SJSA1 (cell line): ENCODE results near the gene LPP. TPM values are rescaled to one million over a fixed set of nuclear protein-coding genes. Genes with fewer than 3 reads are reported as not detected.
"Not testable (repeated sequence)": the region's sequence is repeated elsewhere in the genome, so short reads cannot be mapped to it uniquely, and the experiment has no call there.

Source experiments
- DNase-seq, 2 experiments: peaks; one replicate each; pipeline ENCODE4 v3.0.0-alpha.2; 2015 to 2020; ENCODE audit warnings: low spot score in 2 of 2, low read depth in 1 of 2
- H3K27ac ChIP-seq: fragments of 250-450 bp; sonication (Bioruptor Pico); 2 replicates; pipeline ENCODE4 v1.5.1; 2020; ENCODE audit warnings: mild to moderate bottlenecking, moderate library complexity
- H3K27me3 ChIP-seq: fragments of 250-450 bp; sonication (Bioruptor Pico); replicated peaks from 2 replicates; pipeline ENCODE4 v1.5.1; 2020; ENCODE audit warnings: mild to moderate bottlenecking, moderate library complexity
- H3K36me3 ChIP-seq: fragments of 250-450 bp; sonication (Bioruptor Pico); 2 replicates; pipeline ENCODE4 v1.5.1; 2020; ENCODE audit warnings: mild to moderate bottlenecking
- H3K4me1 ChIP-seq: fragments of 250-450 bp; sonication (Bioruptor Pico); replicated peaks from 2 replicates; pipeline ENCODE4 v1.6.1; 2021; ENCODE audit warnings: mild to moderate bottlenecking
- H3K4me3 ChIP-seq: fragments of 250-450 bp; sonication (Bioruptor Pico); 2 replicates; pipeline ENCODE4 v1.5.1; 2020; ENCODE audit warnings: mild to moderate bottlenecking
- H3K9me3 ChIP-seq: fragments of 250-450 bp; sonication (Bioruptor Pico); replicated peaks from 2 replicates; pipeline ENCODE4 v1.5.1; 2020; ENCODE audit warnings: mild to moderate bottlenecking
- total RNA-seq: library from RNA; depleted of rRNA; stranded (reverse); fragments of >200 nt; shearing (Covaris generic); gene quantifications from 2 replicates; pipeline ENCODE4 v1.2.3, GENCODE V29; 2014

The LPP gene
- total RNA-seq, 1 experiment from 2014 or later = 132 TPM

DNA sequence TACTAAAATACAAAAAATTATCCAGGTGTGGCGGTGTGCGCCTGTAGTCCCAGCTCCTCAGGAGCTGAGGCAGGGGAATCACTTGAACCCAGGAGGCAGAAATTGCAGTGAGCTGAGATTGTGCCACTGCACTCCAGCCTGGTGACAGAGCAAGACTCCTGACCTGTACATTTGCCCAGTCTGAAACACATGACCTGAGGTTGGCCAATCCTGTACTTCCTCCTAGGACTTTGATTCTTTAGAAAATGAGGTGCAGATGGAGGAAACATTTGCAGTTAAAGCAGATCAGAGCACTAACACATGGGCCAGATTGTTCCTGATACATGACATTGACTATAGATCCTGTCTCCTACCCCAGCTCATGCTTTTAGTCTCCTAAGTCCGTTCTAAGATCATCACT is 28.9 kb upstream of the LPP start:
- no peak overlapping the region for H3K27ac ChIP-seq
- H3K4me3 ChIP-seq = no peak overlapping the region
- DNase-seq = no peak
- H3K4me1 ChIP-seq = peaks cover 8% of the 10 kb centered on the region; the same call in 1 of the 2 replicates
- H3K9me3 ChIP-seq = no peaks in the 10 kb centered on the region
- H3K36me3 ChIP-seq = no peaks in the 10 kb centered on the region
- H3K27me3 ChIP-seq = no peaks in the 10 kb centered on the region

DNA sequence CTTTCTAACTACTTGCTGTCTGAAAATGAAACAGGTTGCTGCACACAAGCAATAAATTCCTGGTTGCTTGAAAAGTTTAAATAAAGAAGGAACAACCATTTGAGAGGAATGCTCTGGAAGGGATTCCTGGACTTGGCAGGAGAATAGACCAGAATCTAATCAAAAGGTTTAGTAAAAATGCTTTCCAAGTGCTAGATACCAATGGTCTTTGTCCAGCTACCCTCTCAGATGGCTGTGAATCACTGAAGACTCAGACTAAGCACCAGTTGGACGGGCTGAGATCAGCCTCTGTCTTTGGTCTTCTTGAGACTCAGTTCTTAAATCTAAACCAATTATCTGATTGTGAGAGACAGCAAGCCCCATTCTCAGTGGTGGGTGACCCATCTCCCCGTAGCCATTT is 27.7 kb upstream of the LPP start:
- Histone ChIP-seq H3K4me1 (peaks cover 18% of the 10 kb centered on the region), H3K9me3 (no peaks in the 10 kb centered on the region), H3K27ac (no peak overlapping the region), H3K4me3 (no peak overlapping the region), H3K27me3 (no peaks in the 10 kb centered on the region), H3K36me3 (no peaks in the 10 kb centered on the region)
- DNase-seq = no peak

DNA sequence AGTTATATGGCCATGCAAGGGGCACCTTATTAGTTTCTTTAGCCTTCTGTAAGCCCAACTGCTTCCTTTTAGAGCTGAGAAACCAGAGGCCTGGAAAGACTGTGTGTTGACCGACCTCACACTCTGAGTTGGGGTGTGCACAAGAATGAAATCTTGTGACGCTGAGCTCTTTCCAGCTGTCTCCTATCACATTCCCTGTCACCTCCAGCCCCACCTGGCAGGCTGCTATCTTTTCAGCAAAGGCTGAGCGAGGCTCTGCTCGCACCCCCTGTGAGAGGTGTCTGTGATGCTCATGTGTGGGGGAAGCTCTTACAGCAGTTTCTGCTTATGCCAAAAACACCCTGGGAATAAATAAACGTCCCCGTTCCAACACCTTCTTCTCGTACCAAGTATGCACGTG is 27.0 kb upstream of the LPP start:
- Histone ChIP-seq H3K4me1 (peaks cover 19% of the 10 kb centered on the region), H3K9me3 (no peaks in the 10 kb centered on the region), H3K36me3 (no peaks in the 10 kb centered on the region), H3K27ac (no peak overlapping the region), H3K27me3 (no peaks in the 10 kb centered on the region), H3K4me3 (no peak overlapping the region)
- no peak for DNase-seq

DNA sequence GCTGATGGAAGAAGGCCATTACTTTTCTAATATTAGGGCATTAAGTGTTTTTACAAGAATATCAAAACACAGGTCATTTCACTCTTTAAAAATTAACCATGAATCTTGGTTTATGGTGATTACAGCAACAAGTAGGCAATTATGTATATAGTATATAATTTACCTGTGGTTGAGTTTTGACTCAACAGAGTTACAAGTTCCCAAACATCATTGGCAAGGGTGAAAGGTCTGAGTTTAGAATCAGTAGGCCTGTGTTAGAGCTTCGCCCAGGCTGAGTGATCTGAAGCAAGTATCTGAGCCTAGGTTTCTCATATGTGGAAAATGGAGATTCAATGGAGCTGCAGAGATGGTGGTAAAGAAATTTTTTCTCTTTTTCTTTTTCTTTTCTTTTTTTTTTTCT is 25.1 kb upstream of the LPP start:
- no peaks in the 10 kb centered on the region for H3K36me3 ChIP-seq
- H3K27ac ChIP-seq = no peak overlapping the region
- H3K27me3 ChIP-seq = no peaks in the 10 kb centered on the region
- no peak for DNase-seq
- no peak overlapping the region for H3K4me3 ChIP-seq
- no peaks in the 10 kb centered on the region for H3K9me3 ChIP-seq
- peaks cover 22% of the 10 kb centered on the region for H3K4me1 ChIP-seq

DNA sequence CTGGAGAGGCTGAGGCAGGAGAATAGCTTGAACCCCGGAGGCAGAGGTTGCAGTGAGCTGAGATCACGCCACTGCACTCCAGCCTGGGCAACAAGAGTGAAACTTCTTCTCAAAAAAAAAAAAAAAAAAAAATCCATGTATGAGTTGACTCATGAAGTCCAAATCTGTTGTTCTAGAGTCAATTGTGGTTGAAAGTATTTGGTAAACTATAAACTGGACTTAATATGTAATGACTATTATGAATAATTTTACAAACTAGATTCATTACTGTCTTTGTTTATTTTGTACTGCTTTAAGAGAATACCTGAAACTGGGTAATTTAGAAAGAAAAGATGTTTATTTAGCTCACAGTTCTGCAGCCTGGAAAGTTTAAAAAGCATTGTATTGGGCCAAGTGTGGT is 22.9 kb upstream of the LPP start:
- not testable (repeated sequence) for DNase-seq, H3K27ac ChIP-seq, H3K27me3 ChIP-seq, H3K9me3 ChIP-seq, H3K4me3 ChIP-seq, H3K36me3 ChIP-seq
- peaks cover 22% of the 10 kb centered on the region for H3K4me1 ChIP-seq

DNA sequence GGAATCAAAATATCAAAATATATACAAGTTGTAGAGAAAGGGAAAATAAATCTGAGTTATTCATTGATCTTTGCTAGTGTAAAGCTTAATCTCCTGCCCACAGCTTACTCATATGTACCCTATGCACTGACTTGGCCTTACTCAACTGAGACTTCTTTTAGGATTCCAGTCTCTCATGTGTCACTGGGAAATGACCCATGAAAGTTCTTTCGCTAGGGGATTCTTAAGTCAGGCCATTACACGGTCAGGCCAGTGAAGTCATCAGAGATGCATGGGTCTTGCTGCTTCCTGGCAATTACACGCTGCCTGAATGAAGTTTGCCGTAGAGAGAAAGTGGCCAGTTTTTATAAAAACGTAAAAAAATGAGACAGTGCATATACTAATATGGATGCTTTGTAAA is 20.7 kb upstream of the LPP start:
- H3K27ac ChIP-seq = no peak overlapping the region
- H3K27me3 ChIP-seq = no peaks in the 10 kb centered on the region
- H3K4me1 ChIP-seq = peaks cover 22% of the 10 kb centered on the region
- H3K4me3 ChIP-seq = no peak overlapping the region
- no peaks in the 10 kb centered on the region for H3K9me3 ChIP-seq
- no peak for DNase-seq
- no peaks in the 10 kb centered on the region for H3K36me3 ChIP-seq

DNA sequence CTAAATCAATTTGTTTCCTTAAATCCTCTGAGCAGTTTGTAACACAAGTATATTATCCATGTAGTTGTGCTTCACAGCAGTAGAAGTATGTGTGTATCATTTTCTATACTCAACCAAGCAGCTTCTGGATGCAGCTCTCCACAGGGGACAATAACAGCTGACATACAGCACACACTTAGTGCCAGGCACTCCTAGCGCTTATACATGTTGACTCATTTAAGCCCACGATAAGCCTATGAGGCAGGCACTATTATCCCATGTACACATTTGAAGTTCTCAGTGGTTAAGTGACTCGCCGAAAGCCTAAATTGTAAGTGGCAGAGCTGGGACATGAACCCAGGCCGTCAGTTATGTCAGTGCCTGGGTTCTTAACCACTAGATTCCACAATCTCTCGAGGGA is 20.3 kb upstream of the LPP start:
- Histone ChIP-seq H3K4me1 (peaks cover 22% of the 10 kb centered on the region), H3K4me3 (no peak overlapping the region), H3K27ac (no peak overlapping the region), H3K27me3 (no peaks in the 10 kb centered on the region), H3K36me3 (no peaks in the 10 kb centered on the region), H3K9me3 (no peaks in the 10 kb centered on the region)
- no peak for DNase-seq

DNA sequence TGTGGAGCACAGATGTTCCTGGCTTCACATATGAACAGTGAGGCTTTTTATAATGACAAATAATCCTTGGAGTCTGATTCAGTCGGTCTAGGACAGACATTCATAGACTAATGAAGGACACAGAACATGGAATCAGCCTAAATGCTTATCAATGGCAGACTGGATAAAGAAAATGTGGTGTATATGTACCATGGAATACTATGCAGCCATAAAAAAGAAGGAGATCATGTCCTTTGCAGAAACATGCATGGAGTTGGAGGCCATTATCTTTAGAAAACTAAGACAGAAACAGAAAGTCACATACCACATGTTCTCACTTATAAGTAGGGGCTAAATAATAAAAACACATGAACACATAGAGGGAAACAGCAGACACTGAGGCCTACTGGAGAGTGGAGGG is 19.9 kb upstream of the LPP start:
- Histone ChIP-seq H3K27me3 (no peaks in the 10 kb centered on the region), H3K4me3 (no peak overlapping the region), H3K27ac (no peak overlapping the region), H3K9me3 (no peaks in the 10 kb centered on the region), H3K36me3 (no peaks in the 10 kb centered on the region), H3K4me1 (peaks cover 22% of the 10 kb centered on the region)
- no peak for DNase-seq

DNA sequence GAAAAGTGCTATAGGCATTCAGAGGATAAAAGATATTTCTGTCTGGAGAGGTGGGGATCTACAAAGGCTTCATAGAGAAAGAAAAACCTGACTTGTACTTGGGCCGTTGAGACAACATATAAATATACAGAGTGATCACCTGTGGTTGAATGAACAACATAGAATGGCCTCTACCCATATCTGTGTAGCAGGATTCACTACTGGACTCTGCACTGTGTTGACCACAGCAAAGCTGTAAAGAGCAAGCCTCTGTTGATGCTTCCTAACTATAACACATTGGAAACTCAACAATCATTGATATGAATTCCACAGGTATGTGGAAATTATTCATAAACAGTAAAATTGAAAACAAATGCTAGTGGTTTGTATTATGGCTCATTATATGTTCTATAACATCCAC is 19.1 kb upstream of the LPP start:
- no peaks in the 10 kb centered on the region for H3K36me3 ChIP-seq
- peaks cover 16% of the 10 kb centered on the region for H3K4me1 ChIP-seq
- H3K27me3 ChIP-seq = no peaks in the 10 kb centered on the region
- H3K9me3 ChIP-seq = no peaks in the 10 kb centered on the region
- H3K4me3 ChIP-seq = no peak overlapping the region
- no peak for DNase-seq
- no peak overlapping the region for H3K27ac ChIP-seq

DNA sequence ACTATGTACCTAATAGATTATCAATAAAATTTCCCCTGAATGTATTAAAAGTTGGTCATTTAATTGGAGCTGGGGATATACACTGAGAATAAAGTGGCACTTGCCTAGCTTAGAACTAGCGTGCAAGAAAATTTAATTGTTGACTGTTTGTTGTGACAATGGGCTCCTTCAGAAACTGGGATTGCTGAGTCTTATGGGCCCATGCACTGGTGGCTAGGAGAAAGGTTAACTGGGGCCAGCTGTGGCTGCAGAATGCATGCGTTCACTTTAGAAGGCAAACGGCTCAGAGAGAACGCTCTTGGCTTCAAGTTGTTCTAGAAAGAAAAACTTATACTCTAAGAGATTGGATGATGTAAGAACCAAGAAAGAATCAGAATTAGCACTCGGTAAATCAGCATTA is 18.7 kb upstream of the LPP start:
- Histone ChIP-seq H3K36me3 (no peaks in the 10 kb centered on the region), H3K9me3 (no peaks in the 10 kb centered on the region), H3K4me1 (peaks cover 15% of the 10 kb centered on the region), H3K27ac (no peak overlapping the region), H3K4me3 (no peak overlapping the region), H3K27me3 (no peaks in the 10 kb centered on the region)
- DNase-seq = no peak

DNA sequence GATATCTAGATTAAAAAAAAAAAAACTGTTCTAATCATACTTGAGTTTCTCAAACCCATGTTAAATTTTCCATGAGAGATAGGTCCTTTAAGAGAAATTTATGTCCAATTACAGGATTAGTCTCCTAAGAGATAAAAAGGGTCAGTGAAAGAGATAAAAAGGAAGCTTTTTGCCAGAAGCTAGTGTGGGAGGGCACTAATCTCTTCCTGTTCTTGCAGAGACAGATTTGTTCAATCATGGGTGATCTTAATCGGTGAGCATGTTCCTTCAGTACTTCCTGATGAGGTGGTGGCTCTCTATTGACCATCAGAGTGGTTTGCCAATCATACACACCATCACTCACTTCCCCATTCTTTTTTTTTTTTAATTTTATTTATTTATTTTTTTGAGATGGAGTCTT is 16.9 kb upstream of the LPP start:
- DNase-seq = no peak
- H3K4me1 ChIP-seq = 0 out of 2 replicates have a peak, but pooled peaks cover 3% of the 10 kb centered on the region
- H3K27ac ChIP-seq = no peak overlapping the region
- H3K4me3 ChIP-seq = no peak overlapping the region
- H3K36me3 ChIP-seq = no peaks in the 10 kb centered on the region
- H3K9me3 ChIP-seq = no peaks in the 10 kb centered on the region
- no peaks in the 10 kb centered on the region for H3K27me3 ChIP-seq

DNA sequence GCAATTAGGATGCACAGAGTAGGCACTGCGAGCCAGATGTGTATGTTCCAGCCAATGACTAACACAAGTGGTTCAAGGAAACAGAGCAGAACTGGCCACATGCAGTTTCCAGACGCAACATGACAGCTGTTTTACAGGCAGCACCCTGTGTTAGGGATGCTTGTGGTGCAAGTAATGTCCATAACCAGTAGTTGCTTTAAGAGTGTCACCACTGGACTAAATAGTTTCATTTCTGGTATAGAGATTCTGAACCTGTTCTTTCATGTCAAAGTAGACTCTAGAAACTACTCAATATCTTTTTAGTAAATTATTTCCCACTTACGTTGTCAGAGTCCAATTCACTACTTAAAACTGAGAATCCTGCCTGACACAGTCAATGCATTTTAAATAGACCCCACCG is 14.5 kb upstream of the LPP start:
- DNase-seq = no peak
- H3K36me3 ChIP-seq = no peaks in the 10 kb centered on the region

DNA sequence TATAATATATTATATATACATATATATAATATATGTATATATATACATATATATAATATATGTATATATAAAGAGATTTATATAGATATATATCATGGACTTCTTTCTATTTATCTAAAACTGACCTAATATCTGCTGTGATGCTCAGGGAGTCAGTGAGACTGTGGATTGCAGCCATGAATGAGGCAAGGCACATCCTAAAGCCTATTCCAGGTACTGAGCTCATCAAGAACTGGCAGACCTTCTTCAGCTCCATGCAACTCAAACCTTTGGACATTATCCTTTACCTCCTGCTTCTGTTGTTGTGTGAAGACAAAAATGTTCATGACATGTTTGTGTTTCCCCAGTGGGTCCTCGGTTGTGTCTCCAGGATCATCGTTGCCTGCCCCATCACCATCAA is 7.7 kb upstream of the LPP start:
- no peak overlapping the region for H3K4me3 ChIP-seq
- DNase-seq = no peak
- no peak overlapping the region for H3K27ac ChIP-seq
- peaks cover 6% of the 10 kb centered on the region for H3K4me1 ChIP-seq
- no peaks in the 10 kb centered on the region for H3K27me3 ChIP-seq
- H3K36me3 ChIP-seq = no peaks in the 10 kb centered on the region
- no peaks in the 10 kb centered on the region for H3K9me3 ChIP-seq

More for the DNA sequence above, 14.5 kb upstream of the LPP start:
- Histone ChIP-seq H3K27me3 (no peaks in the 10 kb centered on the region), H3K9me3 (no peaks in the 10 kb centered on the region), H3K4me1 (no peaks in the 10 kb centered on the region), H3K4me3 (no peak overlapping the region), H3K27ac (no peak overlapping the region)

DNA sequence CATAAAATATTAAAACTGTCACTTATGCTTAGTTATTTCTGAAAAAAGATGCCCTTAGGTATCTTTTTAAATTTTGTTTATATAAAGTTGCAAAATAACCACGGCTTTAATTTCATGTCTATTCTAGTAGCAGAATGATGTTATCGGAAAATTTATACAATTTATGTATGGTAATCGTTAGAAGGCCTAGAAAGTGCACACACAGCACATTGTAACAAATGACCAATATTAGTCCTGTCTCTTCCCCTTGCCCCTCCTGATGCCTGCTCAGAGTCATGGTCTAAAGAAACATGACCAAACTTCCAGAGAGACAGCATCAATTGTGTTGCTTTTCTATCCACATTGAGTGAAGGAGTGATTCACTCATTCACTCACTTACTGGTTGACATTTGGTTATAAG is 6.2 kb upstream of the LPP start:
- H3K27ac ChIP-seq = no peak overlapping the region
- DNase-seq = no peak
- no peaks in the 10 kb centered on the region for H3K27me3 ChIP-seq
- peaks cover 19% of the 10 kb centered on the region for H3K4me1 ChIP-seq
- H3K4me3 ChIP-seq = no peak overlapping the region
- no peaks in the 10 kb centered on the region for H3K36me3 ChIP-seq
- H3K9me3 ChIP-seq = no peaks in the 10 kb centered on the region

DNA sequence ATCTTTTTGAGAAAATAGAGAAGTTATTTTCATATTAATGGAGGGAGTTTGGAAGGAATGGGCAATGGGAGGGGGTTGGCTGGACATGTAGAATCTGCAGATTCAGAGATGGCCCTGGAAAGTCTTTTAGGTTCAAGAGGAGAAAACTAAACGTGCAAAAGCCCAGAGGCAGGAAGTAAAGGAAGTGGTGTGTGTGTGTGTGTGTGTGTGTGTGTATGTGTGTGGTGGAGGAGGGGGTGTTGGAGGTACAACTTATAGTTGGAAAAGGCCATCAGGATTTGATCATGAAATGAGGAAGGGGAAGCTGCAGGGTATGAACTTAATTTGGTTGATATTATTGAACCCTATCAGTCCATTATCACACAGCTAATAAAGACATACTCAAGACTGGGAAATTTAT is 5.6 kb upstream of the LPP start:
- Histone ChIP-seq H3K36me3 (no peaks in the 10 kb centered on the region), H3K27me3 (no peaks in the 10 kb centered on the region), H3K4me1 (peaks cover 24% of the 10 kb centered on the region), H3K4me3 (no peak overlapping the region), H3K9me3 (no peaks in the 10 kb centered on the region), H3K27ac (no peak overlapping the region)
- DNase-seq = no peak
